ENCODE measurements around the gene COL26A1.

- TF ChIP-seq EZH2 (IDR thresholded peaks at IDR 0.05) (no peak), POLR2AphosphoS5 (IDR thresholded peaks at IDR 0.05; ENCODE audit: borderline replicate concordance, low read depth, low read length) (no peak)
Observed at GRCh38 chr7:101598422-101598985, 235.8 kb downstream of the COL26A1 start.

Data from SK-N-MC (cell line).